Endothelial cell of umbilical vein (primary cell): ENCODE data around the gene MBOAT1. TPM values are rescaled to one million over a fixed set of nuclear protein-coding genes. Genes with fewer than 3 reads are reported as not detected.

Experiments
- BruUV-seq: library from RNA; stranded (reverse); fragments of 400-500 nt; replicated peaks from 2 replicates; lab custom pipeline; 2021; lab: Mats Ljungman, UMichigan
- CTCF ChIA-PET: fragments of 300-600, 350-600 bp; sonication (Branson Sonifier 250); formaldehyde crosslinking; loops from one replicate; lab custom pipeline; 2021; ENCODE audit warnings: antibody characterized with exemption, inconsistent platforms; lab: Charles Lee
- POLR2A ChIA-PET: fragments of 300-600, 350-600 bp; sonication (Branson Sonifier 250); formaldehyde crosslinking; loops from one replicate; lab custom pipeline; 2021; ENCODE audit warnings: antibody characterized with exemption, inconsistent platforms; lab: Charles Lee
- DNase-seq: peaks from one replicate; pipeline ENCODE4 v3.0.0-alpha.2; 2011; ENCODE audit warnings: low read depth, low spot score
- FAIRE-seq: peaks from 2 replicates; lab custom pipeline; 2011; peaks lifted over from hg19 to GRCh38; lab: Jason Lieb, UNC
- H2AFZ ChIP-seq: 2 replicates; pipeline ENCODE4 v1.6.0; 2012; ENCODE audit warnings: low read depth, low read length, control low read depth, inconsistent platforms
- H3K27ac ChIP-seq: 2 replicates; pipeline ENCODE4 v1.5.1; 2011; ENCODE audit warnings: low read depth, mild to moderate bottlenecking, control low read depth, low read length, moderate library complexity; ENCODE audit not compliant: insufficient read depth
- H3K27me3 ChIP-seq, 2 experiments: 2 replicates each; pipeline versions ENCODE4 v1.6.0 to v1.6.1; 2011; ENCODE audit warnings: low read length in 2 of 2, mixed read lengths in 1 of 2; ENCODE audit not compliant: control insufficient read depth in 2 of 2, insufficient read depth in 2 of 2
- H3K36me3 ChIP-seq, 2 experiments: 2 replicates in 1 of 2; 3 replicates in 1 of 2; pipeline ENCODE4 v1.5.1; 2011; ENCODE audit warnings: low read length in 2 of 2, mild to moderate bottlenecking in 1 of 2, moderate library complexity in 1 of 2; ENCODE audit not compliant: control insufficient read depth in 2 of 2, insufficient read depth in 2 of 2; ENCODE audit errors: extremely low read depth in 1 of 2
- H3K4me1 ChIP-seq: 3 replicates; pipeline ENCODE4 v1.5.1; 2011; ENCODE audit warnings: mild to moderate bottlenecking, low read length; ENCODE audit not compliant: control insufficient read depth, insufficient read depth; ENCODE audit errors: extremely low read depth
- H3K4me2 ChIP-seq: 2 replicates; pipeline ENCODE4 v1.6.1; 2011; ENCODE audit warnings: low read length, control low read depth, mixed read lengths; ENCODE audit not compliant: insufficient read depth
- H3K4me3 ChIP-seq, 3 experiments: fragments of 200-600 bp in 1 of 3; sonication (generic), shearing (Covaris generic) in 1 of 3; replicated peaks in 1 of 3; 2 replicates each; pipeline ENCODE4 v1.5.1; 2011 to 2016; ENCODE audit warnings: control low read depth in 3 of 3, low read length in 3 of 3, mild to moderate bottlenecking in 2 of 3, inconsistent platforms in 1 of 3, low read depth in 1 of 3, moderate library complexity in 1 of 3; ENCODE audit not compliant: insufficient read depth in 1 of 3
- H3K79me2 ChIP-seq: 2 replicates; pipeline ENCODE4 v1.6.0; 2012; ENCODE audit warnings: low read length, inconsistent platforms; ENCODE audit not compliant: control insufficient read depth, insufficient read depth
- H3K9ac ChIP-seq: replicated peaks from 2 replicates; pipeline ENCODE3; 2011; ENCODE audit warnings: low read length, control low read depth; ENCODE audit not compliant: insufficient read depth; ENCODE audit errors: extremely low read depth
- H3K9me1 ChIP-seq: replicated peaks from 3 replicates; pipeline ENCODE4 v1.6.0; 2011; ENCODE audit warnings: mild to moderate bottlenecking, low read length; ENCODE audit not compliant: control insufficient read depth, insufficient read depth; ENCODE audit errors: extremely low read depth
- H3K9me3 ChIP-seq: replicated peaks from 2 replicates; pipeline ENCODE4 v1.5.1; 2012; ENCODE audit warnings: low read length, inconsistent platforms; ENCODE audit not compliant: control insufficient read depth, insufficient read depth
- H4K20me1 ChIP-seq: replicated peaks from 2 replicates; pipeline ENCODE3; 2011; ENCODE audit warnings: mild to moderate bottlenecking, low read length; ENCODE audit not compliant: control insufficient read depth, insufficient read depth; ENCODE audit errors: extremely low read depth
- EZH2 ChIP-seq: IDR thresholded peaks from 2 replicates; pipeline ENCODE4 v1.6.1; 2012; ENCODE audit warnings: borderline replicate concordance, low read depth, mild to moderate bottlenecking, moderate library complexity, low read length, inconsistent platforms; ENCODE audit not compliant: severe bottlenecking
- FOS ChIP-seq: IDR thresholded peaks from 2 replicates; pipeline ENCODE4 v1.6.1; 2011; ENCODE audit warnings: mild to moderate bottlenecking, low read length, moderate library complexity, borderline replicate concordance; ENCODE audit not compliant: insufficient read depth
- GATA2 ChIP-seq: IDR thresholded peaks from 2 replicates; pipeline ENCODE4 v1.7.0; 2011; ENCODE audit warnings: low read depth, mild to moderate bottlenecking, moderate library complexity, mixed read lengths, low read length; ENCODE audit not compliant: insufficient read length, insufficient read depth
- JUN ChIP-seq: IDR thresholded peaks from 2 replicates; pipeline ENCODE4 v1.6.1; 2011; ENCODE audit warnings: borderline replicate concordance, low read depth; ENCODE audit not compliant: insufficient read length, insufficient read depth
- MAX ChIP-seq: IDR thresholded peaks from 2 replicates; pipeline ENCODE4 v1.6.1; 2011; ENCODE audit not compliant: insufficient read depth, insufficient read length
- MYC ChIP-seq: IDR thresholded peaks from one replicate; pipeline ENCODE4 v1.6.1; 2011; ENCODE audit warnings: mild to moderate bottlenecking, low read depth, low read length
- POLR2A ChIP-seq: IDR thresholded peaks from 2 replicates; pipeline ENCODE4 v1.6.1; 2012; ENCODE audit warnings: low read depth, mild to moderate bottlenecking, control low read depth, low read length
- POLR2AphosphoS5 ChIP-seq: IDR thresholded peaks from 2 replicates; pipeline ENCODE4 v1.6.1; 2012; ENCODE audit warnings: low read depth, mild to moderate bottlenecking, control low read depth, low read length, moderate library complexity; ENCODE audit not compliant: insufficient read depth
- dilution Hi-C: fragments of 300-500 bp; cut with MboI; formaldehyde crosslinking; loops from one replicate; pipeline ENCODE4 v1.15.0; 2019; ENCODE audit warnings: low sequenced_read_pairs; ENCODE audit not compliant: extremely low pct_ligation_motif_present
- intact Hi-C: fragments of 100-400 bp; cut with micrococcal nuclease; formaldehyde crosslinking; loops from one replicate; pipeline ENCODE4 v1.10.0; 2022
- polyA plus RNA-seq, 4 experiments: library from polyadenylated mRNA; depleted of rRNA in 3 of 4; stranded (reverse) in 3 of 4; unstranded in 1 of 4; fragments of >200 nt; gene quantifications; 2 replicates each; pipeline versions ENCODE4 v1.2.1 to v1.2.3, GENCODE V29; 2011 to 2012; ENCODE audit warnings: missing spikeins in 1 of 4
- total RNA-seq: library from RNA; stranded (reverse); gene quantifications from 2 replicates; pipeline ENCODE4 v1.2.3, GENCODE V29; 2021
- TF ChIP-seq, protein P1 (sequence below), 2 donors: IDR thresholded peaks; 1 replicate in 1 of 2; 2 replicates in 1 of 2; pipeline ENCODE4 v1.5.1; 2011; ENCODE audit warnings: low read length in 2 of 2, mild to moderate bottlenecking in 2 of 2, moderate library complexity in 2 of 2, control low read depth in 1 of 2, inconsistent platforms in 1 of 2, low read depth in 1 of 2; ENCODE audit not compliant: insufficient read depth in 1 of 2; ENCODE audit errors: extremely low read depth in 1 of 2

MBOAT1 gene
- total and polyA plus RNA-seq, 2 donors (not counting 3 experiments of a cell fraction or from before 2014, with no cell fraction given), result 2.1 to 5.4 TPM

GRCh38 chr6:20128018-20128417 is 84.3 kb downstream of the MBOAT1 start:
- Histone ChIP-seq H3K27me3 (no peaks in the 10 kb centered on the region), H3K79me2 (no peaks in the 10 kb centered on the region), H3K4me1 (no peaks in the 10 kb centered on the region), H3K9ac (no peak overlapping the region), H3K36me3 (no peaks in the 10 kb centered on the region), H4K20me1 (no peaks in the 10 kb centered on the region), H3K27ac (no peak overlapping the region), H2AFZ (no peak overlapping the region), H3K9me1 (no peaks in the 10 kb centered on the region), H3K4me3 (no peak overlapping the region), H3K9me3 (no peaks in the 10 kb centered on the region), H3K4me2 (no peak overlapping the region)
- TF ChIP-seq POLR2AphosphoS5 (no peak), MAX (no peak), GATA2 (no peak), MYC (no peak), EZH2 (no peak), FOS (no peak), JUN (no peak), POLR2A (no peak)
- TF ChIP-seq, protein P1, sequence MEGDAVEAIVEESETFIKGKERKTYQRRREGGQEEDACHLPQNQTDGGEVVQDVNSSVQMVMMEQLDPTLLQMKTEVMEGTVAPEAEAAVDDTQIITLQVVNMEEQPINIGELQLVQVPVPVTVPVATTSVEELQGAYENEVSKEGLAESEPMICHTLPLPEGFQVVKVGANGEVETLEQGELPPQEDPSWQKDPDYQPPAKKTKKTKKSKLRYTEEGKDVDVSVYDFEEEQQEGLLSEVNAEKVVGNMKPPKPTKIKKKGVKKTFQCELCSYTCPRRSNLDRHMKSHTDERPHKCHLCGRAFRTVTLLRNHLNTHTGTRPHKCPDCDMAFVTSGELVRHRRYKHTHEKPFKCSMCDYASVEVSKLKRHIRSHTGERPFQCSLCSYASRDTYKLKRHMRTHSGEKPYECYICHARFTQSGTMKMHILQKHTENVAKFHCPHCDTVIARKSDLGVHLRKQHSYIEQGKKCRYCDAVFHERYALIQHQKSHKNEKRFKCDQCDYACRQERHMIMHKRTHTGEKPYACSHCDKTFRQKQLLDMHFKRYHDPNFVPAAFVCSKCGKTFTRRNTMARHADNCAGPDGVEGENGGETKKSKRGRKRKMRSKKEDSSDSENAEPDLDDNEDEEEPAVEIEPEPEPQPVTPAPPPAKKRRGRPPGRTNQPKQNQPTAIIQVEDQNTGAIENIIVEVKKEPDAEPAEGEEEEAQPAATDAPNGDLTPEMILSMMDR (IDR thresholded peaks at IDR 0.05; ENCODE audit: extremely low read depth in 1 of 2, insufficient read depth in 1 of 2, low read depth in 1 of 2, low read length in 2 of 2), result no peak
- ChIA-PET CTCF (interaction anchor here (2.7 to 3.5 kb wide), 2 partner anchors 10 to 36 kb away, joined by 28 to 67 read pairs; no protein-coding TSS in a partner anchor), POLR2A (no interaction called here)
- no peak for DNase-seq
- FAIRE-seq, result no peak
- no TSS peak for BruUV-seq
- dilution Hi-C loops, result no loop called here
- intact Hi-C loops, result no loop called here
